Liver (tissue), 3 donors: ENCODE data around the gene CCDC192.

Source experiments
- CTCF ChIP-seq: fragments of 150-350 bp; IDR thresholded peaks from 2 replicates; pipeline ENCODE4 v1.5.1; 2017; ENCODE audit warnings: improper control_type of control experiment, low read depth, low read length; ENCODE audit not compliant: missing input control
- EGR1 ChIP-seq, 2 donors: IDR thresholded peaks; 2 replicates each; pipeline ENCODE4 v1.6.1; 2016 to 2018; ENCODE audit warnings: antibody characterized with exemption in 2 of 2, low read depth in 2 of 2
- MAX ChIP-seq: IDR thresholded peaks from 2 replicates; pipeline ENCODE4 v1.6.1; 2016; ENCODE audit warnings: antibody characterized with exemption
- RAD21 ChIP-seq, 2 donors: IDR thresholded peaks; 2 replicates each; pipeline ENCODE4 v1.6.1; 2016; ENCODE audit warnings: antibody characterized with exemption in 2 of 2, mild to moderate bottlenecking in 2 of 2
- REST ChIP-seq: IDR thresholded peaks from 2 replicates; pipeline ENCODE4 v1.6.1; 2016; ENCODE audit warnings: antibody characterized with exemption, mild to moderate bottlenecking
- SP1 ChIP-seq: IDR thresholded peaks from 2 replicates; pipeline ENCODE4 v1.6.1; 2018; ENCODE audit warnings: antibody characterized with exemption, mild to moderate bottlenecking
- TAF1 ChIP-seq: conservative IDR thresholded peaks from 2 replicates; pipeline ENCODE4 v1.6.1; 2016; ENCODE audit warnings: antibody characterized with exemption, mild to moderate bottlenecking
- ZBTB33 ChIP-seq: IDR thresholded peaks from 2 replicates; pipeline ENCODE4 v1.6.1; 2016; ENCODE audit warnings: antibody characterized with exemption
- TF ChIP-seq, protein P1 (sequence below): IDR thresholded peaks from 2 replicates; pipeline ENCODE4 v1.6.1; 2016; ENCODE audit warnings: antibody characterized with exemption
- donor health status: healthy.
- donor health status: healthy.

- TF ChIP-seq EGR1 (IDR thresholded peaks at IDR 0.05; ENCODE audit: low read depth in 2 of 2) (no peak), MAX (no peak), CTCF (no peak), REST (no peak), TAF1 (no peak), ZBTB33 (no peak), SP1 (no peak), RAD21 (IDR thresholded peaks at IDR 0.05) (no peak)
- TF ChIP-seq, protein P1, sequence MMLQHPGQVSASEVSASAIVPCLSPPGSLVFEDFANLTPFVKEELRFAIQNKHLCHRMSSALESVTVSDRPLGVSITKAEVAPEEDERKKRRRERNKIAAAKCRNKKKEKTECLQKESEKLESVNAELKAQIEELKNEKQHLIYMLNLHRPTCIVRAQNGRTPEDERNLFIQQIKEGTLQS, result no peak
Observed at GRCh38 chr5:127867022-127867783, 164.0 kb downstream of the CCDC192 start.
